Natural killer cell (primary cell): ENCODE measurements around the gene ALPK1. TPM values are rescaled to one million over a fixed set of nuclear protein-coding genes. Genes with fewer than 3 reads are reported as not detected.

Source experiments
- ATAC-seq, 3 donors: fragments of 150-1000 bp in 2 of 3; fragments of 200-7000 bp in 1 of 3; cut with Tn5 transposase; 1 replicate in 1 of 3; 2 replicates in 2 of 3; pipeline ENCODE4 v1.10.0; 2021; ENCODE audit warnings: mild to moderate bottlenecking in 2 of 3, moderate library complexity in 2 of 3
- DNase-seq, 2 donors: peaks; one replicate each; pipeline versions ENCODE4 v3.0.0 to v3.0.0-alpha.2; 2013 to 2021; ENCODE audit warnings: mixed read lengths in 1 of 2
- H3K27ac ChIP-seq: one replicate; pipeline ENCODE4 v1.5.1; 2013; ENCODE audit warnings: mild to moderate bottlenecking, low read length
- H3K27me3 ChIP-seq: one replicate; pipeline ENCODE4 v1.6.1; 2013; ENCODE audit warnings: low read length; ENCODE audit not compliant: control insufficient read depth, insufficient read depth
- H3K36me3 ChIP-seq: one replicate; pipeline ENCODE4 v1.6.1; 2013; ENCODE audit warnings: low read length; ENCODE audit not compliant: control insufficient read depth, insufficient read depth
- H3K4me1 ChIP-seq: one replicate; pipeline ENCODE4 v1.6.1; 2013; ENCODE audit warnings: low read length; ENCODE audit not compliant: control insufficient read depth, insufficient read depth
- H3K4me3 ChIP-seq: one replicate; pipeline ENCODE4 v1.5.1; 2013; ENCODE audit warnings: low read length
- H3K9me3 ChIP-seq: one replicate; pipeline ENCODE4 v1.6.1; 2013; ENCODE audit warnings: low read length; ENCODE audit not compliant: control insufficient read depth, insufficient read depth
- H3K27ac Mint-ChIP-seq, 2 donors: one replicate each; pipeline ENCODE4 v1.8.0; 2022; ENCODE audit warnings: mild to moderate bottlenecking in 2 of 2, mixed read lengths in 2 of 2, moderate library complexity in 1 of 2
- H3K27me3 Mint-ChIP-seq, 2 donors: one replicate each; pipeline ENCODE4 v1.8.0; 2022; ENCODE audit warnings: low read depth in 2 of 2, mixed read lengths in 2 of 2
- H3K36me3 Mint-ChIP-seq: one replicate; pipeline ENCODE4 v1.8.0; 2022; ENCODE audit warnings: mixed read lengths
- H3K4me1 Mint-ChIP-seq, 2 donors: one replicate each; pipeline ENCODE4 v1.8.0; 2022; ENCODE audit warnings: mixed read lengths in 2 of 2
- H3K4me3 Mint-ChIP-seq: one replicate; pipeline ENCODE4 v1.8.0; 2022; ENCODE audit warnings: mild to moderate bottlenecking, moderate library complexity, mixed read lengths
- H3K9me3 Mint-ChIP-seq, 2 donors: one replicate each; pipeline ENCODE4 v1.8.0; 2022; ENCODE audit warnings: mixed read lengths in 2 of 2
- CTCF ChIP-seq: fragments of 200-600 bp; IDR thresholded peaks from one replicate; pipeline ENCODE4 v1.8.0; 2022; ENCODE audit warnings: antibody characterized with exemption
- WGBS: methylation state at CpG from one replicate; pipeline ENCODE4 v1.1.7; 2013; ENCODE audit warnings: missing lambda C conversion rate; ENCODE audit not compliant: insufficient coverage; 5-methylcytosine and 5-hydroxymethylcytosine counted together
- intact Hi-C: fragments of 100-400 bp; cut with micrococcal nuclease; formaldehyde crosslinking; loops from one replicate; pipeline ENCODE4 v1.14.2; 2022
- total RNA-seq, 4 donors: library from RNA; stranded (reverse); fragments of 120-200 nt in 1 of 4; gene quantifications; one replicate each; pipeline versions ENCODE4 v1.2.3 to v1.2.4, GENCODE V29; 2013 to 2022

Gene ALPK1
- total RNA-seq, 3 donors from 2014 or later (not counting 1 experiment from before 2014, with no cell fraction given): 1.9 to 6.5 (median 3.9) TPM

GRCh38 chr4:112325530-112325929 is 28.4 kb downstream of the ALPK1 start:
- no peak overlapping the region for H3K27ac ChIP-seq
- Mint-ChIP-seq H3K4me3 (no peak overlapping the region), H3K36me3 (no peaks in the 10 kb centered on the region), H3K4me1 (peaks cover 8 to 17% of the 10 kb centered on the region in 2 donors), H3K27me3 (no peaks in the 10 kb centered on the region), H3K9me3 (no peaks in the 10 kb centered on the region), H3K27ac (no peak overlapping the region)
- H3K27me3 ChIP-seq: no peaks in the 10 kb centered on the region
- no peak for TF ChIP-seq CTCF
- no peak overlapping the region for H3K4me3 ChIP-seq
- ATAC-seq: no peak
- no peaks in the 10 kb centered on the region for H3K9me3 ChIP-seq
- H3K4me1 ChIP-seq: peaks cover 3% of the 10 kb centered on the region
- intact Hi-C loops: loop anchor here (10.0 kb wide), 1 partner anchor 439 kb away; no protein-coding TSS in a partner anchor
- DNase-seq: no peak
- no peaks in the 10 kb centered on the region for H3K36me3 ChIP-seq
- 95% methylated on average over 6 of the region's 6 CpGs for WGBS

GRCh38 chr4:112327965-112328733 is 31.0 kb downstream of the ALPK1 start:
- peak; percentile 33 for TF ChIP-seq CTCF
- WGBS: 64% methylated on average over 9 of the region's 9 CpGs
- no peaks in the 10 kb centered on the region for H3K9me3 Mint-ChIP-seq
- Histone ChIP-seq H3K27ac (no peak overlapping the region), H3K4me3 (no peak overlapping the region), H3K27me3 (no peaks in the 10 kb centered on the region), H3K36me3 (no peaks in the 10 kb centered on the region), H3K4me1 (no peaks in the 10 kb centered on the region), H3K9me3 (no peaks in the 10 kb centered on the region)
- H3K4me3 Mint-ChIP-seq: no peak overlapping the region
- intact Hi-C loops: loop anchor here (10.0 kb wide), 1 partner anchor 437 kb away; no protein-coding TSS in a partner anchor
- H3K27me3 Mint-ChIP-seq: no peaks in the 10 kb centered on the region
- DNase-seq: peak in 1 of 2 donors; percentile 71
- H3K4me1 Mint-ChIP-seq: peaks cover 0 to 1% of the 10 kb centered on the region in 2 donors
- H3K36me3 Mint-ChIP-seq: no peaks in the 10 kb centered on the region
- H3K27ac Mint-ChIP-seq: no peak overlapping the region
- ATAC-seq: peak; percentile 42 to 61 (median 54)

GRCh38 chr4:112328734-112329130 is 31.6 kb downstream of the ALPK1 start:
- 92% methylated on average over 3 of the region's 4 CpGs for WGBS
- H3K36me3 ChIP-seq: no peaks in the 10 kb centered on the region
- H3K27ac Mint-ChIP-seq: no peak overlapping the region

More at GRCh38 chr4:112328734-112329130, 31.6 kb downstream of the ALPK1 start:
- H3K4me3 ChIP-seq: no peak overlapping the region
- intact Hi-C loops: loop anchor here (10.0 kb wide), 1 partner anchor 436 kb away; no protein-coding TSS in a partner anchor
- H3K27me3 ChIP-seq: no peaks in the 10 kb centered on the region
- H3K4me3 Mint-ChIP-seq: no peak overlapping the region
- H3K27ac ChIP-seq: no peak overlapping the region
- H3K9me3 Mint-ChIP-seq: no peaks in the 10 kb centered on the region
- no peaks in the 10 kb centered on the region for H3K36me3 Mint-ChIP-seq
- no peaks in the 10 kb centered on the region for H3K4me1 Mint-ChIP-seq
- H3K9me3 ChIP-seq: no peaks in the 10 kb centered on the region
- TF ChIP-seq CTCF: no peak
- no peaks in the 10 kb centered on the region for H3K27me3 Mint-ChIP-seq
- ATAC-seq: no peak
- no peaks in the 10 kb centered on the region for H3K4me1 ChIP-seq
- no peak for DNase-seq
